ENCODE data around the gene GABRG1.

GABRG1 gene

GRCh38 chr4:46123913-46124755 is at the start of gene GABRG1:
GABRG1 (minus strand) TSS chr4:46124054; CDS start chr4:46123913, 141 bp downstream.
- DNase-seq (ENCODE audit: insufficient read length, low spot score) (no peak), FAIRE-seq (no peak)
- TF ChIP-seq CTCF (IDR thresholded peaks at IDR 0.05; ENCODE audit: insufficient read depth, missing control alignments), result no peak

GRCh38 chr4:46146993-46147392 is 23.1 kb upstream of the GABRG1 start:
- no peak for DNase-seq (ENCODE audit: insufficient read length, low spot score)
- no peak for FAIRE-seq
- no peak for TF ChIP-seq CTCF (IDR thresholded peaks at IDR 0.05; ENCODE audit: insufficient read depth, missing control alignments)

GRCh38 chr4:46131498-46132057 is 7.7 kb upstream of the GABRG1 start:
- TF ChIP-seq CTCF (IDR thresholded peaks at IDR 0.05; ENCODE audit: insufficient read depth, missing control alignments), result no peak
- no peak for FAIRE-seq

GRCh38 chr4:46124773-46125413 is 1.0 kb upstream of the GABRG1 start:
- TF ChIP-seq CTCF (IDR thresholded peaks at IDR 0.05; ENCODE audit: insufficient read depth, missing control alignments), result no peak
- FAIRE-seq, result no peak
- DNase-seq (ENCODE audit: insufficient read length, low spot score), result no peak

More at GRCh38 chr4:46131498-46132057, 7.7 kb upstream of the GABRG1 start:
- no peak for DNase-seq (ENCODE audit: insufficient read length, low spot score)

- no peak for TF ChIP-seq CTCF (IDR thresholded peaks at IDR 0.05; ENCODE audit: insufficient read depth, missing control alignments)
- DNase-seq (ENCODE audit: insufficient read length, low spot score), result no peak
- FAIRE-seq, result peak; percentile 16
Measured at GRCh38 chr4:46081674-46082073, 42.2 kb downstream of the GABRG1 start.

- TF ChIP-seq CTCF (IDR thresholded peaks at IDR 0.05; ENCODE audit: insufficient read depth, missing control alignments), result no peak
- DNase-seq (ENCODE audit: insufficient read length, low spot score) (no peak), FAIRE-seq (no peak)
Measured at GRCh38 chr4:46081248-46081647, 42.6 kb downstream of the GABRG1 start.

Data from D721Med (cell line).